ENCODE measurements around the gene ATOH1. TPM values are rescaled to one million over a fixed set of nuclear protein-coding genes. Genes with fewer than 3 reads are reported as not detected.

The ATOH1 gene
- total RNA-seq, 1 experiment from 2014 or later, result not detected

DNA sequence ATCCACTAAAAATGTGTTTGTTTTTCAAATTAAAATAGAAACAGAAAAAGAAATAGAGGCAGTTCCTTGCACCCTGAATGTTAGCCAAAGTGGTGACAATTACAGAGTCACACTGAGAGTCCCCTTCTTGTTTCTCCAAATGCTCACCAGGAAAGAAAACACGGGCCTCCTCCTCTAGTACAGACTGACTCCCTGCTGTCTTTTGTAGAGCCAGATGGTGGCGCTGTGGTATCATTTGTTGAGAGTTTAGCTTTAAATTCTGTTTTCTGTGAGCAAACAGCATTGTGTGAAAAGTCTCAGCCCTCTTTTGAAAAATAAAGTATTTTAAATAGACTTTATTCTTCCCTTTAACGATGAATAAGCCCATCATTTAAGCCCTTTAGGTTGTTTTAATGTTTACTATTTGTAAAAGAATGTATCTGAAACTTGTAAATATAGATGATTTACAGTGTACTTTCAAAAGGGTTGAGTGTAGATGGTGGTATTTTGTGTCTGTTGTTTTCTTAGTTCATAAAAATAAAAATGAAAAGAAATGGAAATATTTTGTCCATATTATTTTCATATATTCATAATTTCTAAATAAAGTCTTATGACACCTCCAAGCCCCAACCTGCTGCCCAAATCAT, 36.9 kb upstream of the ATOH1 start:
- no peaks in the 10 kb centered on the region for H3K4me1 ChIP-seq (ENCODE audit: control insufficient read depth in 1 of 2, insufficient read depth in 2 of 2, low read length in 2 of 2)
- H4K20me1 ChIP-seq (ENCODE audit: insufficient read depth), result no peaks in the 10 kb centered on the region
- H3K4me2 ChIP-seq (ENCODE audit: low read length), result no peak overlapping the region
- intact Hi-C loops (cut with micrococcal nuclease), result loop anchor here (1.0 to 10.0 kb wide), 7 partner anchors 336 to 1333 kb away; no protein-coding TSS in a partner anchor
- H3K9me3 ChIP-seq (ENCODE audit: control insufficient read depth in 1 of 2, insufficient read depth in 1 of 2, low read depth in 1 of 2, low read length in 2 of 2), result no peaks in the 10 kb centered on the region
- H3K36me3 ChIP-seq (ENCODE audit: control insufficient read depth in 1 of 2, insufficient read depth in 2 of 2, low read length in 2 of 2), result no peaks in the 10 kb centered on the region
- H3K9ac ChIP-seq (ENCODE audit: low read length), result no peak overlapping the region
- H3K27ac ChIP-seq (ENCODE audit: low read depth, low read length), result no peak overlapping the region
- H2AFZ ChIP-seq (ENCODE audit: low read depth, low read length, poor library complexity, severe bottlenecking), result peak overlapping the region; percentile 90
- DNase-seq (ENCODE audit: low read depth, low spot score), result peak; percentile 55
- BruUV-seq (replicated peaks), result no TSS peak
- RAD21 ChIA-PET (ENCODE audit: low non-redundant PET in 1 of 2, low total read pairs in 2 of 2, uncharacterized antibody in 2 of 2, unreplicated experiment in 2 of 2), result interaction anchor here in 1 of 2 experiments (1.4 kb wide), 1 partner anchor 337 kb away, joined by 3 read pairs; no protein-coding TSS in a partner anchor
- ATAC-seq, result peak; percentile 86
- H3K27me3 ChIP-seq (ENCODE audit: insufficient read depth, low read length), result no peaks in the 10 kb centered on the region
- no peaks in the 10 kb centered on the region for H3K79me2 ChIP-seq (ENCODE audit: insufficient read depth, low read length)
- no peaks in the 10 kb centered on the region for H3K9me2 ChIP-seq (ENCODE audit: insufficient read depth)
- CTCF ChIA-PET, result interaction anchor here (1.0 to 1.3 kb wide), 3 partner anchors 335 to 615 kb away, joined by 3 to 4 read pairs (median 4); no protein-coding TSS in a partner anchor
- POLR2A ChIA-PET, result no interaction called here
- TF ChIP-seq, protein P1, sequence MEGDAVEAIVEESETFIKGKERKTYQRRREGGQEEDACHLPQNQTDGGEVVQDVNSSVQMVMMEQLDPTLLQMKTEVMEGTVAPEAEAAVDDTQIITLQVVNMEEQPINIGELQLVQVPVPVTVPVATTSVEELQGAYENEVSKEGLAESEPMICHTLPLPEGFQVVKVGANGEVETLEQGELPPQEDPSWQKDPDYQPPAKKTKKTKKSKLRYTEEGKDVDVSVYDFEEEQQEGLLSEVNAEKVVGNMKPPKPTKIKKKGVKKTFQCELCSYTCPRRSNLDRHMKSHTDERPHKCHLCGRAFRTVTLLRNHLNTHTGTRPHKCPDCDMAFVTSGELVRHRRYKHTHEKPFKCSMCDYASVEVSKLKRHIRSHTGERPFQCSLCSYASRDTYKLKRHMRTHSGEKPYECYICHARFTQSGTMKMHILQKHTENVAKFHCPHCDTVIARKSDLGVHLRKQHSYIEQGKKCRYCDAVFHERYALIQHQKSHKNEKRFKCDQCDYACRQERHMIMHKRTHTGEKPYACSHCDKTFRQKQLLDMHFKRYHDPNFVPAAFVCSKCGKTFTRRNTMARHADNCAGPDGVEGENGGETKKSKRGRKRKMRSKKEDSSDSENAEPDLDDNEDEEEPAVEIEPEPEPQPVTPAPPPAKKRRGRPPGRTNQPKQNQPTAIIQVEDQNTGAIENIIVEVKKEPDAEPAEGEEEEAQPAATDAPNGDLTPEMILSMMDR (IDR thresholded peaks at IDR 0.05 in 2 of 3, conservative IDR thresholded peaks at IDR 0.05 in 1 of 3; ENCODE audit: borderline replicate concordance in 1 of 3, insufficient read depth in 1 of 3, low read depth in 2 of 3, low read length in 2 of 3), result peak; percentile 78 to 88 (median 80)
- TF ChIP-seq RAD21 (IDR thresholded peaks at IDR 0.05; ENCODE audit: low read depth) (peak; percentile 87), EGR1 (IDR thresholded peaks at IDR 0.05; ENCODE audit: low read depth) (no peak), JUND (IDR thresholded peaks at IDR 0.05) (no peak)
- TF ChIP-seq, protein P2, sequence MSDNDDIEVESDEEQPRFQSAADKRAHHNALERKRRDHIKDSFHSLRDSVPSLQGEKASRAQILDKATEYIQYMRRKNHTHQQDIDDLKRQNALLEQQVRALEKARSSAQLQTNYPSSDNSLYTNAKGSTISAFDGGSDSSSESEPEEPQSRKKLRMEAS (IDR thresholded peaks at IDR 0.05), result no peak
- TF ChIP-seq, protein P3, sequence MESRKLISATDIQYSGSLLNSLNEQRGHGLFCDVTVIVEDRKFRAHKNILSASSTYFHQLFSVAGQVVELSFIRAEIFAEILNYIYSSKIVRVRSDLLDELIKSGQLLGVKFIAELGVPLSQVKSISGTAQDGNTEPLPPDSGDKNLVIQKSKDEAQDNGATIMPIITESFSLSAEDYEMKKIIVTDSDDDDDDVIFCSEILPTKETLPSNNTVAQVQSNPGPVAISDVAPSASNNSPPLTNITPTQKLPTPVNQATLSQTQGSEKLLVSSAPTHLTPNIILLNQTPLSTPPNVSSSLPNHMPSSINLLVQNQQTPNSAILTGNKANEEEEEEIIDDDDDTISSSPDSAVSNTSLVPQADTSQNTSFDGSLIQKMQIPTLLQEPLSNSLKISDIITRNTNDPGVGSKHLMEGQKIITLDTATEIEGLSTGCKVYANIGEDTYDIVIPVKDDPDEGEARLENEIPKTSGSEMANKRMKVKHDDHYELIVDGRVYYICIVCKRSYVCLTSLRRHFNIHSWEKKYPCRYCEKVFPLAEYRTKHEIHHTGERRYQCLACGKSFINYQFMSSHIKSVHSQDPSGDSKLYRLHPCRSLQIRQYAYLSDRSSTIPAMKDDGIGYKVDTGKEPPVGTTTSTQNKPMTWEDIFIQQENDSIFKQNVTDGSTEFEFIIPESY (IDR thresholded peaks at IDR 0.05; ENCODE audit: extremely low read depth, insufficient replicate concordance, low read length), result no peak
- H3K4me3 ChIP-seq (replicated peaks in 1 of 2; ENCODE audit: low read depth in 1 of 2, low read length in 2 of 2), result no peak overlapping the region
